Glutamatergic neuron (in vitro differentiated cells): ENCODE data around the gene GRID1. TPM values are rescaled to one million over a fixed set of nuclear protein-coding genes. Genes with fewer than 3 reads are reported as not detected.

ENCODE experiments used
- DNase-seq: peaks from one replicate; pipeline ENCODE4 v3.0.0; 2022
- H3K27ac Mint-ChIP-seq: one replicate; pipeline ENCODE4 v1.8.0; 2020; ENCODE audit warnings: mild to moderate bottlenecking, mixed read lengths, inconsistent platforms; ENCODE audit not compliant: unreplicated experiment
- H3K27me3 Mint-ChIP-seq: one replicate; pipeline ENCODE4 v1.8.0; 2020; ENCODE audit warnings: mild to moderate bottlenecking, moderate library complexity, mixed read lengths, inconsistent platforms; ENCODE audit not compliant: unreplicated experiment
- H3K36me3 Mint-ChIP-seq: one replicate; pipeline ENCODE4 v1.8.0; 2020; ENCODE audit warnings: mild to moderate bottlenecking, mixed read lengths, inconsistent platforms; ENCODE audit not compliant: unreplicated experiment
- H3K4me1 Mint-ChIP-seq: one replicate; pipeline ENCODE4 v1.8.0; 2020; ENCODE audit warnings: mild to moderate bottlenecking, low read depth, mixed read lengths, inconsistent platforms; ENCODE audit not compliant: unreplicated experiment
- H3K4me3 Mint-ChIP-seq: one replicate; pipeline ENCODE4 v1.8.0; 2020; ENCODE audit warnings: mild to moderate bottlenecking, mixed read lengths, inconsistent platforms; ENCODE audit not compliant: unreplicated experiment
- H3K9me3 Mint-ChIP-seq: one replicate; pipeline ENCODE4 v1.8.0; 2020; ENCODE audit warnings: mild to moderate bottlenecking, moderate library complexity, mixed read lengths, inconsistent platforms; ENCODE audit not compliant: unreplicated experiment
- total RNA-seq: library from RNA; stranded (reverse); fragmentation: NEBNext Ultra II Directional; extraction: Animal tissue kit (Norgen Biotek cat#: 25700); gene quantifications from one replicate; pipeline ENCODE4 v1.2.1, GENCODE V29; 2021; ENCODE audit not compliant: unreplicated experiment
- TF ChIP-seq, protein P1 (sequence below): fragments of 200-600 bp; sonication (generic); IDR thresholded peaks from one replicate; pipeline ENCODE4 v1.5.0; 2021; ENCODE audit not compliant: partially characterized antibody, unreplicated experiment

GRID1 gene
- total RNA-seq, 1 donor from 2014 or later = 8.0 TPM

DNA sequence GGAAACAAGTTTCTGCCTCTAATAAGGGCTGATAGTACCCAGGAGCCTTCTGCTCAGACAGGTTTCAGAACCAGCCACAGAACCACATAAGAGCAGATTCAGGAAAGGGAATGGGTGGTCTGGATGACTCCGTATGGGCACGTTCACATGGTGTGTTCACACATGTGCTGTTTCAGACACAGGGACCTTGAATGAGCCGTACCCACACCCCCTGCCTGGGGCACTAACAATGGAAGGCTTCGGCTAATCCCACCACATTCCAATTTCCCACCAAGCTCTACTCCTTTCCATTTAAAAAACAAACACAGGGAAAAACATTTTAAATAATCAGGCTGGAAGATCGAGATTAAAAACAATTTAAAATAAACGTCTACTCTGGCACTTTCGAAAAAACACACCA lies 217.3 kb downstream of the GRID1 start:
- TF ChIP-seq, protein P1, sequence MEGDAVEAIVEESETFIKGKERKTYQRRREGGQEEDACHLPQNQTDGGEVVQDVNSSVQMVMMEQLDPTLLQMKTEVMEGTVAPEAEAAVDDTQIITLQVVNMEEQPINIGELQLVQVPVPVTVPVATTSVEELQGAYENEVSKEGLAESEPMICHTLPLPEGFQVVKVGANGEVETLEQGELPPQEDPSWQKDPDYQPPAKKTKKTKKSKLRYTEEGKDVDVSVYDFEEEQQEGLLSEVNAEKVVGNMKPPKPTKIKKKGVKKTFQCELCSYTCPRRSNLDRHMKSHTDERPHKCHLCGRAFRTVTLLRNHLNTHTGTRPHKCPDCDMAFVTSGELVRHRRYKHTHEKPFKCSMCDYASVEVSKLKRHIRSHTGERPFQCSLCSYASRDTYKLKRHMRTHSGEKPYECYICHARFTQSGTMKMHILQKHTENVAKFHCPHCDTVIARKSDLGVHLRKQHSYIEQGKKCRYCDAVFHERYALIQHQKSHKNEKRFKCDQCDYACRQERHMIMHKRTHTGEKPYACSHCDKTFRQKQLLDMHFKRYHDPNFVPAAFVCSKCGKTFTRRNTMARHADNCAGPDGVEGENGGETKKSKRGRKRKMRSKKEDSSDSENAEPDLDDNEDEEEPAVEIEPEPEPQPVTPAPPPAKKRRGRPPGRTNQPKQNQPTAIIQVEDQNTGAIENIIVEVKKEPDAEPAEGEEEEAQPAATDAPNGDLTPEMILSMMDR = no peak
- peaks cover 4% of the 10 kb centered on the region for H3K36me3 Mint-ChIP-seq
- H3K4me1 Mint-ChIP-seq = no peaks in the 10 kb centered on the region
- DNase-seq = no peak
- peaks cover 8% of the 10 kb centered on the region for H3K27me3 Mint-ChIP-seq
- peaks cover 2% of the 10 kb centered on the region for H3K9me3 Mint-ChIP-seq
- H3K27ac Mint-ChIP-seq = no peak overlapping the region
- no peak overlapping the region for H3K4me3 Mint-ChIP-seq

DNA sequence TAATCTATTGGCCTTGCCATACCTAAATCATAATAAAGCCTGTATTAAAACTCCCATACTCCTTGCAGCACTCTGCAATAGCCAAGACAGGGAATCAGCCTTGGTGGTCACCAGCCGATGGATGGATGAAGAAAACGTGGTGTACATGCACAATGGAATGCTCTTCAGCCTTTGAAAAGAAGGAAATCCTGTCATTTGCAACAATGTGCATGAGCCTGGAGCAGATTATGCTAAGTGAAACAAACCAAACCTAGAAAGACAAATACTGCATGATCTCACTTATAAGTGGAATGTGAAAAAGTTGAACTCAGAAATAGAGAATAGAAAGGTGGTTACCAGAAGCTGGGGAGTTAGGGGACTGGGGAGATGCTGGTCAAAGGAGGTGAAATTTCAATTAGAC lies 218.5 kb downstream of the GRID1 start:
- Mint-ChIP-seq H3K9me3 (peaks cover 2% of the 10 kb centered on the region), H3K4me1 (no peaks in the 10 kb centered on the region), H3K4me3 (no peak overlapping the region), H3K27me3 (peaks cover 11% of the 10 kb centered on the region), H3K36me3 (peaks cover 4% of the 10 kb centered on the region), H3K27ac (no peak overlapping the region)
- DNase-seq = no peak
- TF ChIP-seq, protein P1 = no peak

DNA sequence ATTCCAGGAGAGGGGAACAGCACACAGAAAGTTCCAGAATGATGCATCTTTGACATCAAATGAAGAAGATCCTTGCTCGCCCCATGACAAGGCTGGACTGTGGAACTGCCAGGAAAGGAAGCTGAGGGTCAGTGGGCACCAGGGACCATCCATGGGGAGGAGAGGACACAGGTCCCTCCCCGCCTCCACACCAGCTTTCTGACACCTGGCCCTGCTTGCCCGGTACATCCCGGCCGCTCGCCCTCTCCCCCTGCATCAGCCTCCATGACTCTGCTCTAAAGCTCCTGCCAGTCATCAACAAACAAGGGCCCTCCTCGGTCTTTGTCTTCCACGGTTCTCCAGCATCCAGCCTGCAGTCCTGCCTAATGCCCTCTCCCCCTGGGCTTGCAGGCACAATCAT lies 222.3 kb downstream of the GRID1 start:
- TF ChIP-seq, protein P1 = no peak
- H3K9me3 Mint-ChIP-seq = peaks cover 3% of the 10 kb centered on the region
- peaks cover 9% of the 10 kb centered on the region for H3K27me3 Mint-ChIP-seq
- no peak overlapping the region for H3K27ac Mint-ChIP-seq
- no peak overlapping the region for H3K4me3 Mint-ChIP-seq
- DNase-seq = no peak
- no peaks in the 10 kb centered on the region for H3K4me1 Mint-ChIP-seq
- H3K36me3 Mint-ChIP-seq = peaks cover 4% of the 10 kb centered on the region

DNA sequence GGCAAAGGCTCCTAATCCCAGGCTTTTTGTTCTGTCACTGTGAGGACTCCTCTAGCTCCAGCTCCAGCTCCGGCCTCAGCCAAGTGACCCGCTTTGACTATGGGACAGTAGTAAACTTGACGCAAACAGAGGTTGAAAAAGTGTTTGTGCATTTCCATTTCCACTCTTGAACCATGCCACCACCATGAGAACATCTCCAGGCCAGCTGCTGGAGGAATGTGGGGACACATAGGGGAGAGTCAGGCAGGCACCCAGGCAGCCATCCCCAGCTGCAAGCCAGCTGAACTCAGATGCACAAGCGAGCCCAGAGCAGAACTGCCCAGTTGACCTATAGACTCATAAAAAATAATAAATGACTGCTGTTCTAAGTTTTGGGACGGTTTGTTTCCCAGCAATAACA lies 224.7 kb downstream of the GRID1 start:
- peaks cover 4% of the 10 kb centered on the region for H3K36me3 Mint-ChIP-seq
- H3K9me3 Mint-ChIP-seq = peaks cover 1% of the 10 kb centered on the region
- H3K27me3 Mint-ChIP-seq = peaks cover 11% of the 10 kb centered on the region
- no peaks in the 10 kb centered on the region for H3K4me1 Mint-ChIP-seq
- no peak for DNase-seq
- TF ChIP-seq, protein P1 = no peak
- no peak overlapping the region for H3K27ac Mint-ChIP-seq
- H3K4me3 Mint-ChIP-seq = no peak overlapping the region

DNA sequence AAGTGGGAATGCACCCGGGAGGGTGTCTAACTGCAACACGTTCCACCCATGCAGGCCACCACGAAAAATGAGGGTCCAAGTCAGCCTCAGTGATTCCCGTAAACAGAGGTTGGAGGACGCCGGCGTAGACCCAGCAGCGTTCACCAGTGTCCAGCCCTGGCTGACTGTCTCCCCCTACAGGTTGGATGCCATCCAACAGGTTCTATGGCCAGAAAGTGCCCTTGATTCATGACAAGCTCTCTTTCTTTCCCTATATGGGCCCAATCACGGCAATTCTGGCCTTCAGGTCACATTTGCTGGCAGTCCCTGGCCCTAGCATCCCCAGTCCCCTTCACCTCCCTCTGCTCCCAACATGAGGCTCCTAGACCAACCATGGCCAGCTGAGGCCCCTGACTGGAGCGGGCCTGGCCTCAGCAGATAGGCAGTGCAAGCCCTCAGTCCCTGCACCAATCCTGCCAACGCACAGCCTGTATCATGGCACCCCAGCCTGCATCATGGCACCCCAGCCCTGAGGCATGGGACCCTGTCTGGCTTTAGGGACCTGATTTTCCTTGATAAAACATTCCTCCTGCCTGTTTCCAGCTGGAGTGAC lies 227.4 kb downstream of the GRID1 start:
- Mint-ChIP-seq H3K4me3 (no peak overlapping the region), H3K27ac (peak overlapping the region; percentile 17), H3K27me3 (peaks cover 4% of the 10 kb centered on the region), H3K36me3 (no peaks in the 10 kb centered on the region), H3K4me1 (no peaks in the 10 kb centered on the region), H3K9me3 (peaks cover 1% of the 10 kb centered on the region)
- TF ChIP-seq, protein P1 = peak; percentile 62
- DNase-seq = peak; percentile 54
